Loucy (cell line): ENCODE measurements around the gene PODXL2.
A peak's percentile ranks its signal among the peaks of the same experiment; 100 is the strongest.

Experiments used
- H2AFZ ChIP-seq: fragments of 200-600 bp; sonication (generic); 2 replicates; pipeline ENCODE4 v1.6.0; 2016; ENCODE audit warnings: antibody characterized with exemption, mild to moderate bottlenecking, low read length, moderate library complexity
- H3F3A ChIP-seq: fragments of 200-600 bp; 2 replicates; pipeline ENCODE4 v1.6.0; 2016; ENCODE audit warnings: antibody characterized with exemption, low read depth, mild to moderate bottlenecking
- H3K27me3 ChIP-seq: fragments of 200-600 bp; sonication (generic); 2 replicates; pipeline ENCODE4 v1.6.1; 2014; ENCODE audit warnings: low read length, mild to moderate bottlenecking; ENCODE audit not compliant: insufficient read depth, poor library complexity, severe bottlenecking
- H3K36me3 ChIP-seq: fragments of 200-600 bp; sonication (generic); 2 replicates; pipeline ENCODE4 v1.6.1; 2016; ENCODE audit warnings: low read length; ENCODE audit not compliant: insufficient read depth
- H3K4me1 ChIP-seq: fragments of 200-600 bp; sonication (generic); 2 replicates; pipeline ENCODE4 v1.5.1; 2014; ENCODE audit warnings: low read length, mild to moderate bottlenecking; ENCODE audit not compliant: insufficient read depth, poor library complexity, severe bottlenecking
- H3K4me2 ChIP-seq: fragments of 200-600 bp; sonication (generic); 2 replicates; pipeline ENCODE4 v1.6.0; 2014; ENCODE audit warnings: antibody characterized with exemption, low read length, low read depth, mild to moderate bottlenecking; ENCODE audit not compliant: poor library complexity, severe bottlenecking
- H3K4me3 ChIP-seq: fragments of 200-600 bp; sonication (generic); 2 replicates; pipeline ENCODE4 v1.5.1; 2014; ENCODE audit warnings: low read length, mild to moderate bottlenecking, mixed read lengths; ENCODE audit not compliant: poor library complexity, severe bottlenecking
- H3K79me2 ChIP-seq: fragments of 200-600 bp; sonication (generic); 2 replicates; pipeline ENCODE4 v1.6.1; 2014; ENCODE audit warnings: low read length; ENCODE audit not compliant: insufficient read depth
- H3K9ac ChIP-seq: fragments of 200-600 bp; sonication (generic); 2 replicates; pipeline ENCODE4 v1.6.0; 2014; ENCODE audit warnings: mild to moderate bottlenecking, low read depth, low read length, moderate library complexity; ENCODE audit not compliant: poor library complexity, severe bottlenecking
- H3K9me2 ChIP-seq: fragments of 200-600 bp; sonication (generic); replicated peaks from 2 replicates; pipeline ENCODE4 v1.6.1; 2016; ENCODE audit warnings: low read depth, low read length, mixed read lengths
- H3K9me3 ChIP-seq: fragments of 200-600 bp; sonication (generic); 2 replicates; pipeline ENCODE4 v1.6.1; 2014; ENCODE audit warnings: mild to moderate bottlenecking, antibody characterized with exemption, low read length, low read depth; ENCODE audit not compliant: insufficient read depth
- H4K20me1 ChIP-seq: fragments of 200-600 bp; sonication (generic); 2 replicates; pipeline ENCODE4 v1.6.0; 2014; ENCODE audit warnings: antibody characterized with exemption, low read length, mild to moderate bottlenecking; ENCODE audit not compliant: insufficient read depth, poor library complexity, severe bottlenecking
- EZH2phosphoT487 ChIP-seq: fragments of 200-600 bp; IDR thresholded peaks from 2 replicates; pipeline ENCODE4 v1.6.1; 2018; ENCODE audit warnings: antibody characterized with exemption, mild to moderate bottlenecking, moderate library complexity, borderline replicate concordance
- TF ChIP-seq, protein P1 (sequence below): fragments of 200-600 bp; sonication (generic); conservative IDR thresholded peaks from 2 replicates; pipeline ENCODE4 v1.5.1; 2014; ENCODE audit warnings: mild to moderate bottlenecking, antibody characterized with exemption, low read length

PODXL2 gene

DNA sequence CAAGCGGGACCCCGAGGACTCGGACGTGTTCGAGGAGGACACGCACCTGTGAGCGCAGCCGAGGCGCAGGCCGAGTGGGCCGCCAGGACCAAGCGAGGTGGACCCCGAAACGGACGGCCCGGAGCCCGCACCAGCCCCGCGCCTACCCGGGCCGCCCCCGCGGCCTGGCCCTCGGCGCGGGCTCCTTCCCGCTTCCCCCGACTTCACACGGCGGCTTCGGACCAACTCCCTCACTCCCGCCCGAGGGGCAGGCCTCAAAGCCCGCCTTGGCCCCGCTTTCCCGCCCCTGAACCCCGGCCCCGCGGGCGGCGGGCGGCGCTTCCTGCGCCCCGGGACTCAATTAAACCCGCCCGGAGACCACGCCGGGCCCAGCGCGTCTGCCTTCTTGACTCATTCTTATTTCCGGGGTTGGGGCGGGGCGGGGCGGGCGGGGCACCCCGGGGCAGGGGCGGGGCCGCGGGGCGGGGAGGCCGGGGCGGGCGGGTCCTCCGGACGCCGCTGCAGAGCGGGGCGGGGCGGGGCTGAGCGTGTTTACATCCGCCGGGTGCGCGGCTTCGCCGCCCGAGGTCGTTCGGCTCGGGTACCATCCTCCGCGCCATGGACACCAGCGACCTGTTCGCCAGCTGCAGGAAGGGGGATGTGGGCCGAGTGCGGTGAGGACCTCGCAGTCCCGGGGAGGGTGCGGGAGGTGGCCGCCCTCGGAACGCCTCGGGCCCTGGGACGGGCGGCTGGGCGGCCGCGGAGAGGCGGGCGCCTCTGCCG is 43.6 kb downstream of the PODXL2 start, which contains the start of gene ABTB1:
TSS of gene ABTB1 (plus strand) at position 524 of the 762 bp plus-strand sequence. CDS start at position 598, 74 bp downstream.
- peaks cover 21% of the 10 kb centered on the region for H3K79me2 ChIP-seq
- H3K4me2 ChIP-seq, result peak within 1 kb of the TSS; percentile 78
- no peaks in the 10 kb centered on the region for H4K20me1 ChIP-seq
- H3K4me3 ChIP-seq, result peak within 1 kb of the TSS; percentile 96
- H3F3A ChIP-seq, result no peaks in the 10 kb centered on the region
- TF ChIP-seq, protein P1, sequence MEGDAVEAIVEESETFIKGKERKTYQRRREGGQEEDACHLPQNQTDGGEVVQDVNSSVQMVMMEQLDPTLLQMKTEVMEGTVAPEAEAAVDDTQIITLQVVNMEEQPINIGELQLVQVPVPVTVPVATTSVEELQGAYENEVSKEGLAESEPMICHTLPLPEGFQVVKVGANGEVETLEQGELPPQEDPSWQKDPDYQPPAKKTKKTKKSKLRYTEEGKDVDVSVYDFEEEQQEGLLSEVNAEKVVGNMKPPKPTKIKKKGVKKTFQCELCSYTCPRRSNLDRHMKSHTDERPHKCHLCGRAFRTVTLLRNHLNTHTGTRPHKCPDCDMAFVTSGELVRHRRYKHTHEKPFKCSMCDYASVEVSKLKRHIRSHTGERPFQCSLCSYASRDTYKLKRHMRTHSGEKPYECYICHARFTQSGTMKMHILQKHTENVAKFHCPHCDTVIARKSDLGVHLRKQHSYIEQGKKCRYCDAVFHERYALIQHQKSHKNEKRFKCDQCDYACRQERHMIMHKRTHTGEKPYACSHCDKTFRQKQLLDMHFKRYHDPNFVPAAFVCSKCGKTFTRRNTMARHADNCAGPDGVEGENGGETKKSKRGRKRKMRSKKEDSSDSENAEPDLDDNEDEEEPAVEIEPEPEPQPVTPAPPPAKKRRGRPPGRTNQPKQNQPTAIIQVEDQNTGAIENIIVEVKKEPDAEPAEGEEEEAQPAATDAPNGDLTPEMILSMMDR, result no peak
- no peak for TF ChIP-seq EZH2phosphoT487
- H3K27me3 ChIP-seq, result no peaks in the 10 kb centered on the region
- H2AFZ ChIP-seq, result peak within 1 kb of the TSS; percentile 88
- no peaks in the 10 kb centered on the region for H3K9me2 ChIP-seq
- H3K36me3 ChIP-seq, result no peaks in the 10 kb centered on the region
- peaks cover 13% of the 10 kb centered on the region for H3K4me1 ChIP-seq
- no peaks in the 10 kb centered on the region for H3K9me3 ChIP-seq
- peak within 1 kb of the TSS; percentile 99 for H3K9ac ChIP-seq

DNA sequence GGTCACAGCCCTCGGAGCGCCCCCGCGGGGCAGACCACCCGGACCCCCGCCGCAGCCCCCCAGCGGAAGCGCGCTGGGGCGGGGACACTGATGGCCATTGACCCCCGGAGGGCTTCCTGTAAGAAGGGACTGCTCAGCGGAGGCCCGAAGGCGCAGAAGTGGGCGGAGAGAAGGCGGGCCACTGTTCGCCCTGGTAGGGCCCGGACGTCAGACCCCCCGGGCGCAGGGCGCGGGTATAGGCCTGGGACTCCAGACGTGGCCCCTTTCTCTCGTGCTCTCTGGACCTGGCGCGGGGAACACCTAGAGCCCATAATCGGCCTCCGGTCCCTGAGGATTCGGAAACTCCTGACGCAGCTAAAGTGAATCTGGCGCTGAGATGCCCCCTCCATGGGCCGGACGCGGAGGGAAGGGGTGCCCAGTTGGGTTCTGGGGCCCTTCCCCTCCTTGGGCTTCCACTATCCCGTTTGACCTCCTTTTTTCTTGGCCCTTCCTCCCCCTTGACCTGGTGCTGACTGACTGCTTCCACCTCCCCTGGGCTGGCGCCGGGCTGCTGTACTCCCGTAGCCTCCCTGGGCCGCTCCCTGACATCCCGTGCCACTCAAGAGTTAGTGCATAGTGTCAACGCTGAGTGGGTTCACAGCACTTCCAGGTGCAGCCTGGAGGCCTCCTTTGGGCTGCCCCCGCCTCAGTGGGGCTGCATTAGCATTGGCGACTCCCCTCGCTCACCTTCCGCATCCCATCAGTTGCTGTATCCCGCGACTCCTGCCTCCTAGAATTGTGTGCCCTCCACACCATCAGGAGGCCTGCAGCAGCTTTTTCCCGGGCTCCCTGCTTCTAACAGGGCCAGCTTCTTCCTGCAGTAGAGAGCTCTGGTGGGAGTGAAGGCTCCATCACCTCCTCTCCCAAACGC is 44.5 kb downstream of the PODXL2 start:
- Histone ChIP-seq H3K36me3 (no peaks in the 10 kb centered on the region), H3K27me3 (no peaks in the 10 kb centered on the region), H4K20me1 (no peaks in the 10 kb centered on the region), H3K4me1 (peaks cover 13% of the 10 kb centered on the region), H3K4me3 (peak overlapping the region; percentile 96), H3F3A (no peaks in the 10 kb centered on the region), H3K9ac (peak overlapping the region; percentile 65), H3K9me2 (no peaks in the 10 kb centered on the region), H2AFZ (peak overlapping the region; percentile 88; the same call in 1 of the 2 replicates), H3K4me2 (peak overlapping the region; percentile 77), H3K9me3 (no peaks in the 10 kb centered on the region), H3K79me2 (peaks cover 21% of the 10 kb centered on the region)
- TF ChIP-seq, protein P1, result no peak

DNA sequence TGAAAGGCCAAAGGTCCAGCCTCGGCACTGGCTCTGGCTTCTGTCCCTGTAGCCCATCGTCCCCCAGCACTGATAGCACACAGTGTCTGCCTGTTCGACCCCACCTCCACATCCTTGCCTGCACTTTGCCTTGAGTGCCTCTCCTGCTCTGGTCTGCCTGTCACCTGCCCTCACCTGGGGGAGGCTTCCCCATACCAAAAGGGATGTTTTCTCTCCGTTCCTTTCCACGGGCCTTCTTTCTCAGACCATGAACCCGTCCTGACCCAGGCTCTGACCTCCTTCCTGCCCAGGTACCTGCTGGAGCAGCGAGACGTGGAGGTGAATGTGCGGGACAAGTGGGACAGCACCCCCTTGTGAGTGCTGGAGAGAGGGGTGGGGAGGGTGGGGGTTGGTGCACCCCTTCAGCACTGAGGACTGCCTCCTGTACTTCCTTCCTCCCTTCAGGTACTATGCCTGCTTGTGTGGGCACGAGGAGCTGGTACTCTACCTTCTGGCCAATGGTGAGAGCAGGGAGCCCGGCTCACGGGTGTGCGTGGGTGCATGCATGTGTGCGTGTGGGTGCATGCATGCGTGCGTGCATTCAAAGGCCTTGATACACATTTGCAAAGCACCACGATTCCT is 45.2 kb downstream of the PODXL2 start:
- H3K36me3 ChIP-seq, result no peaks in the 10 kb centered on the region
- H3F3A ChIP-seq, result no peaks in the 10 kb centered on the region
- TF ChIP-seq EZH2phosphoT487, result no peak
- TF ChIP-seq, protein P1, result no peak
- peaks cover 13% of the 10 kb centered on the region for H3K4me1 ChIP-seq
- no peaks in the 10 kb centered on the region for H3K27me3 ChIP-seq
- no peaks in the 10 kb centered on the region for H3K9me3 ChIP-seq
- H3K9ac ChIP-seq, result no peak overlapping the region
- no peaks in the 10 kb centered on the region for H3K9me2 ChIP-seq
- peak overlapping the region; percentile 77 for H3K4me2 ChIP-seq
- peak overlapping the region; percentile 96 for H3K4me3 ChIP-seq
- no peak overlapping the region for H2AFZ ChIP-seq
- no peaks in the 10 kb centered on the region for H4K20me1 ChIP-seq
- peaks cover 21% of the 10 kb centered on the region for H3K79me2 ChIP-seq
